GM21786 (cell line): ENCODE measurements around the gene RPLP2.

Source experiments
- ATAC-seq: cut with Tn5 transposase; IDR thresholded peaks from one replicate; pipeline ENCODE4 v1.9.1; 2021; ENCODE audit not compliant: unreplicated experiment

The RPLP2 gene

DNA sequence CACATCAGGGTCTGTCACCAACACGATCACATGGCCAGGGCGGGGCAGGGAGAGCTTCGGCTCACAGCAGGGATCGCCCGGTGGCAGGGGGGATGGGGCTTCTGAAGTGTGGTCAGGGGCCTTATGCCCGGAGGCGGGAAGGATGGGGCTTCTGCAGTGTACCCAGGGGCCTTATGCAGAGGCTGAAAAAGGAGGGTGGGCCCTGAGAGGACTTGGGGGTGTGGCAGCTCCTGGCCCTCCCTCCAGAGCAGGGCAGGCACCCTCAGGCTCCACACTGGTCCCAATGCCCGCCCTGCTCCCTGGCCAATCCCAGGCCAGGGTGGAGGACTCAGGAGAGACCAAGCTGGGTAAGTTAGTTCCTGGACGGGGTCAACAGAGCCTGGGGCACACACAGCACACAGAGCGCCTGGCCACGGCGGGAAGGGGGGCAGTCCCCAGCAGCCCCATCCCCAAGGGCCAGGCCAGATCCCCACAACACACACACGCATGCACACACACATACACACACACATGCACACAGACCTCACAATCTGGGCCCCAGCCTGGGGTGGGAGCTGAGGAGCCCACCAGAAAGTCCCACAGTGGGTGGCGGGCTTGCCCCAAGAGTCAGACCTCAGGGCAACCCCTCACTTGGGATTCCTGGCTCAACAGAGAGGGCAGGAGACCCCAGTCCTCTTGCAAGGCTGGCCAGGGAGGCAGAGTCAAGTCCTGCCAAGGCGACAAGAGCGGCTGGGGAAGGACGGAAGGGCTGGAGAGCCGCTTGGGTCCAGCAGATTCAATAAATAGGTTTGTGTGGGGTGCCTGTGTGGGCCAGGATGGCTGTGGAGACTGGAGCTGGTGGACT lies 18.8 kb upstream of the RPLP2 start:
- no peak for ATAC-seq

DNA sequence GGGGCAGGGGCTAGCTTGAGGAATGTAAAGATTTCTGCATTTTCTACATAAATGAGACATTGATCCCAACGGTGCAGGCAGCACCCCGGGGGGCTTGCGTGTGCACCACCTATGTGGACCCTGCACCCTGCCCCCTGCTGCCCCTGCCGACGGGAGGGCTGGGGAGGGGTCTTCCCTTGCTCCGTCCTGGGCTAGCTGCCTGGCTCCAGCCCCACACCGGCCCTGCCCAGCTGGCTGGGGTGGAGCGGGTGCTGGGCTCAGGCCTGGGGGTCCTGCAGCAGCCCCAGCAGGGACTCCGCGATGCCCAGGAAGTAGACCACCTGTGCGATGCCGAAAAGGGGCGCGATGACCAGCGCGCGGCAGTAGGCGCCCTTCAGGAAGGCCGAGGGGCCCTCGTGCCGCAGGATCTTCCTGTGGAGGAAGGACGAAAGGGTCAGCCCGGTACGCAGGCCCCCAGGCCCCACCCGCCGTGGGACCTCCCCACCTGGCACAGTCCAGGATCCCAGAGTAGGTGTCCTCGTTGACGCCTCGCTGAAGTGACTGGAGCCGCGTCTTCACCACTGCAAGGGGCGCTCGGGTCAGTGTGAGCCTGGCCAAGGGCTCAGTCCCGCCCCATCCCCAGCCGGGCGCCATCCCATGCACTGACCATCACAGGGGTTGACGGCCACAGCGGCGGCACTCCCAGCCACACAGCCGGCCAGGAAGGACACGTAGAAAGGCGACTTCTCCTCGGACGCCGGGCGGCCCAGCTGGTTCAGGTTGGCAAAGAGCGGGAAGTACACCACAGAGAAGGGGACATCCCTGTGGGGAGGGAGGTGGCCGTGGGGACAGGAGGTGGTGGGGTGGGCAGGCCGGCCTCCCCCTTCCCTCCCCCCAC lies 17.9 kb upstream of the RPLP2 start:
- ATAC-seq, result no peak

DNA sequence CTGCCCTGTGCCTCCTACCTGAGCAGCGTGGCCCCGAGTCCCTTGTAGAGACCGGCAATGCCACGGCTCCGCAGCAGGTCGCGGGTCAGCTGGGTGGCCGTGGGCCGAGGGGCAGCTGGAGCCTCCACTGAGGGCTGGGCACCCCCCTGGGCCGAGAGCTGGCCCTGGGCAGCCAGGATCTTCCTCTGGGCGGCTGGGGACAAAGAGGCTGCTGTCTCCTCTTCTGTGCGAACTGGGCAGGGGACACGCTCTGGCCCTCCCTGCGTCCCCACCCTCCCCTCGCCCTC lies 17.3 kb upstream of the RPLP2 start:
- ATAC-seq, result no peak

DNA sequence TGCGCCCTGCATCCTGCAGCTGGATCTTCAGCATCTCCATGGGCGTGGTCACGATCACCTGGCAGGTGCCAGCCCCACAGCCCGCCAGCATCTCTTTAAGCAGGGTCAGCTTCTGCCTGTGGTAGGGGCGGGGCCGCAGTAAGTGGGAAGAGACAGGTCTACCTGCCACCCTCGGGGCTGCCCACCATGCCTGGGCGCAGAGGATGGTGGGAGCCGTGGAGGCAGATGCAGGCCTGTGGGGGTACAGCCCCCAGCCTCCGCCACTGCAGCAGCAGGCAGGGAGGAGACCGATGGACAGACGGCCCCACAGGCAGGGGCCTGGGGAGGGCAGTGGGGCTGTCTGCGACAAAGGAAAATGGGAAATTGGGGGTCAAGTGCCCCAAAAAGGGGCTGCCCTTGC lies 16.9 kb upstream of the RPLP2 start:
- no peak for ATAC-seq

DNA sequence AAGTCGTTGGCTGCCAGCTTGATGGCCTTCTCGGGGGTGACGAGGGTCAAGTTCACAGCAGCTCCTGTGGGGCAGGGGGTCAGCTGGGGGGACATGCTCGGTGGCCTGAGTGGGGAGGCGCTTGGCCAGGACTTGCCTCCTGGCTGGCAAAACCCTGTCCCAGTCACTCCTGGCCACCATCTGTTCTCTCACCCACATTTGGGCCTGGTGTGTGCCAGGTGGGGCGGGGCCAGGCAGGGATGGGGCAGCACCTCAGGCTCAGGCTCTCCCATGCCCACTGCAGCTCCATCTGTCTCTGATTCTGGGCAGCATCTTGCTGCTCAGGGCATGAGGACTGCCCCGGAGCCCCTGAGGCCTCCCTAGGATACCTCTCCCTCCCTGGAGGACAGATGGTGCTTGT lies 16.2 kb upstream of the RPLP2 start:
- ATAC-seq, result no peak

DNA sequence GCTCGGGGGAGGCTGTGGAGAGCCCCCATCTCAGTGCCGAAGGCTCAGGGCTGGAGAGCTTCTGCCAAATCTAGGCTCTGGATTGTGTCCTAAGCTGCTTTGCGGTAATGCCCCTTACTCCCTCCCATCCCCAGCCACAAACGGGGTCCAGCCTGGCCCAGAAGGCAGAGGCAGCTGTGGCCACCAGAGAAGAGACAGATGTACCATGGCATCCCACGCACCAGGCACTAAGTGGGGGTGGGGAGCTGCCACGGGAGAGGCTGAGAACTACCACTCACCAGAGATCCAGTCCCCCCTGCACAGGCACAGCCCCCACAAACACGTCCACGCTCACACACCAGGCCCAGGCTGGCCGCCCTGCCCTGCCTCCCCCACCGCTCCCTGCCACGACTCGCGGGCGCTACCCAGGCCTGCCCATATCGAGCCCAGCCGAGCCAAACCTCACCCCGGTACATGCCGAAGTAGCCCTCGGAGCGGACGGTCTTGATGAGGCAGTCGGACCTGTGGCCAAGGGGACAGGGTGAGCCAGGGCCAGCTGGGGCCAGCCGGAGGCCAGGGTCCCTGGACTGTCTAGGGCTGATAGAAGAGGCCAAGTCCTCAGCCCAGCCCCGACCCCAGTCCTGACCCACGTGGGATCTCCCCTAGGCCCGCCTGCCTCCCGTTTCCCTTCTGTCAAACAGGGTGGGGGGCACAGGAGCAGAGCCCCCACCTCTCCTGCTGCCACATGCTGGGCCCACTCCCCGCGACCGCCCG lies 15.6 kb upstream of the RPLP2 start:
- ATAC-seq, result no peak

DNA sequence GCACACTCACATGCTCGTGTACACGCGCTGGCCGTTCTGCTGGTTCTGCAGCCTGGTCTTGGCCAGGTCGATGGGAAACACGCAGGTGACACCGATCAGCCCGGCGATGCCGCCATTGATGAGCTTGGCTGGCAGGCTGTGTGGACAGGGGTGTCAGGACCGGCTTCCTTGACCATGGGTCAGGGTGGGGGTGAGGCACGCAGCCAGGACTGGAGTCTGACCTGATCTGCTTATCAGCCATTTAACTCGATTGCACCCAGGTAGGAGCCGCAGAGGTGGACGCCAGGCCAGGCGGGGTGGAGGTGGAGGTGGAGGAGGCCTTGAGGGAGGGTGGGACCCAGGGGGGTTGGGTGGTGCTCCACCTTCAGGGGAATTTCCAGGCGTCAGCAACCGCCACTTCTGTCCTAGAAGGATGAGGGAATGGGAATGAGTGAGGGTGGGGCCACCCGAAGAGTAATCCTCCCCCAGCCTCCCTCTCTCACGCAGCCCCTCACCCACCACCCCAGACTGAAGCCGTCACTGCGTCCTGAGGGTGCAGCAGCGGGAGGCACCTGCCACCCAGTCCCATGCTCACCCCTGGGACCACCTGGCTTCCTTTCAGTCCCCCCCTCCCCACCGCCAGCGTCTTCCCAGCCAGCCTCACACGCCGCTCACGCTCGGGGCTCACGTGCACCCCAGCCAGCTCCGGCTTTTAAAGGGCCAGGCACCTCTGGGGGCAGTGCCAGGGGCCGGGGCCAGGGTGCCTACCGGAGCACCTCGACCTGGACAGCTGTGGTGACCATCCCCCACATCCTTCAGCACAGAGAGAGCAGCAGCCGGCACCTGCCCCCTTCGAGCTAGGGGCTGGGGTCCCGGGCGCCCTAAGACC lies 14.8 kb upstream of the RPLP2 start:
- no peak for ATAC-seq

DNA sequence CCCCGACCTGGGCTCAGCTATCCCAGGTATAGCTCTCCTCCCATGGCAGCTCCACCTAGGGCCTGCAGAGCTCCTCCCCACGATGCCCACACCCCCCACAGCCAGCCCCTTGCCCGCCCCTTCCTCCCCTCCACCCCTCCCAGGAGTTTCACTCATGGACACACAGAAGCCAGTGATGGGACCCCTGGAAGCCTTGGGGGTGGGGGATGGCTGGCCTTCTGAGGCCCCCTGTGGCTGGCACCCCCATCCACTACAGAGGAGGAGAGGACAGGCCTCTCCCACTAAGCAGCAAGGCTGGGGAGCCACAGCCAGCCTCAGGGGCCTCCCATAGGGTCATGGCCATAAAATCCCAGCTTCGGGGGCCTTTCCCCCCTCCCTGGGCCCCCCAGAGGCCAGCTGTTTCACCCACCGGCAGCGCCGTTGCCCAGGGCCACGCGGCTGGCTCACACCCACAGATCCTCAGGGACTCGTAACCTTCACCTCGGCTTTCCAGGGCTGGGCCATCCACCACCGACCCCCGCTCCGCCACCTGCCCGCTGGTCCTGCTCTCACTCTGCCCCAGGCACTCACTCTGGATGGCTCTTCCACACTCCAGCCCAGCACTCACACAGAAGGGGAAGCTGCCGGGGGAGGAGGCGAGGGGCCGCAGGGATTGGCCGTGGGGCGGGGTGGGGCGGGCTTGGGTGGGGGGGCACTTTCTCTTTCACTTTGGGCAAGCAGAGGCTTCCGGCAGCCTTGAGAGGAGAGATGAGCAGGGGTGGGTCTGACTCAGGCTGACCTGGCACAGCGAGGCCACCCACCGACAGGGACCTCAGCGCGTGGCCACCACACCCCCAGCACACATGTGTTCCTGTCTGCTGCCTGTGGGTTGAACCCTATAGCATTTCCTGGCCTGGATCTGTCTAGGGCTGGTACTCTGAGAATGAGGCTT lies 13.9 kb upstream of the RPLP2 start:
- ATAC-seq, result peak; percentile 38

DNA sequence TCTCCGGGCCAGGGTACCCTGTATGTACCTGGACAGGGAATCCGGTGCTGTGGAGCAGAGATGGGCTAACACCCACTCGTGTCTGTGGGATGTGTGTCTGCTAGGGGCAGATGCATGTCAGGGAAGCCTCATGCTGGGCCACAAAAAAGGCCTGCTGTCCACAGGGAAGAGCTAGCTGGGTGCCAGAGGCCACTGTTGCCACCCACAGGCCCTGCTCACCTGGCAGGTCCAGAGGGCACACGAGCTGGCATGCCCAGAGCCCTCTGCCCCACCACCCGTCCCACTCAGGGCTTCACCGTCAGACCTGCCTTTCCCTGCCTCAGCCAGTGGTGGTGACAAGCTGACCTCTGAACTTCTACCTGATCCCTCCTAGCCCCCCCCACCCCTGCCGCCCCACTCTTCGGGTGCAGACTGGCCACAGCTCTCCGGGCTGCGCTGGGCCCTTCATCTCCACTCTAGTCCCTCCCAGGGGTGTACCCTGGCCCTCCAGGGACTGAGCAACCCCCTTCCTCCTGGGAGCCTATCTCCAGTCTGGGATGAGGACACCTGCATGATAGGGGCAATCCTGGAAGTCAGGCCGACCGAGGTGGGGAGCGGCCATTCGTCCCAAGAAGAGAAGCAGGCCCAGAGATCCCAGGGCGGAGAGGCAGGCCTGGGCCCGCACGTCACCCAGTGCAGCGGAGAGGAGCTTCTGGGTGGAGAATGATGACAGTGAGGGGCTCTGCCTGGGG lies 13.0 kb upstream of the RPLP2 start:
- ATAC-seq, result no peak

DNA sequence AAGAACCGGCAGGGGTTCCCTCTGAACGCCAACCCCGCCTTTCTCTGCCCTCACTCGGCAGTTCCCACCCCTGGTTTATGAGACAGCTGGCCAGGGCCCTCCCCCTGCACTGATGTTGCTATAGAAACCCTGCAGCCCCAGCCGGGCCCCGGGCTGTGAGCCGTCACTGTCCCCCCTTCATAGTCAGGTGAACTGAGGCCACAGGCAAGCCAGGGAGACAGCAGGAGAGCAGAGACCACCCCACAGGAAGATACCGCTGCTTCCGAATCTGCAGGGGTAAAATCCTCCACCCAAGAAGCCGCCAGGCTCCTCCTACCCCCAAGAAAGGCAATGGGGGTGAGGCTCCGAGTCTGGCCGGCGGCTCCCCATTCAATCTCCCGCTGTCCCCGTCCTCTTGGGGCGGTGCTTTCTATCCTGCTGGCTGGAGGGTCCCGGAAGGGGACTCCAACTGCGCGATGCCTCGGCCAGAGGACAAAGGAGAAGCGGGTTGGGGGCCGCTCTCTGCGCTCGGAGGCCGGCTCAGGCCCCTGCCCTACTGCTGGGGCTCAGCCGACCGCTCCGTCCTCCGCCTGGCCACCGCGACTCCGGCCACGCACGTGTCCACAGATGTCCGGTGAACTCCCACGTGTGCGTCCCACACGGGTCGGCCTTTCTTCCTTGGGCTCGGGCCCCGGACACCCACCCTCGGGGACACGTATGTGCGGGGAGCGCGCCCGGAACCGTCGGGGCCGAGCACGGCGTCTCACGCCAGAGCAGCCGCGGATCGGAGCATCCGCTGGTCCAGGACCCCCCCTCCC lies 12.3 kb upstream of the RPLP2 start:
- ATAC-seq, result peak; percentile 56

DNA sequence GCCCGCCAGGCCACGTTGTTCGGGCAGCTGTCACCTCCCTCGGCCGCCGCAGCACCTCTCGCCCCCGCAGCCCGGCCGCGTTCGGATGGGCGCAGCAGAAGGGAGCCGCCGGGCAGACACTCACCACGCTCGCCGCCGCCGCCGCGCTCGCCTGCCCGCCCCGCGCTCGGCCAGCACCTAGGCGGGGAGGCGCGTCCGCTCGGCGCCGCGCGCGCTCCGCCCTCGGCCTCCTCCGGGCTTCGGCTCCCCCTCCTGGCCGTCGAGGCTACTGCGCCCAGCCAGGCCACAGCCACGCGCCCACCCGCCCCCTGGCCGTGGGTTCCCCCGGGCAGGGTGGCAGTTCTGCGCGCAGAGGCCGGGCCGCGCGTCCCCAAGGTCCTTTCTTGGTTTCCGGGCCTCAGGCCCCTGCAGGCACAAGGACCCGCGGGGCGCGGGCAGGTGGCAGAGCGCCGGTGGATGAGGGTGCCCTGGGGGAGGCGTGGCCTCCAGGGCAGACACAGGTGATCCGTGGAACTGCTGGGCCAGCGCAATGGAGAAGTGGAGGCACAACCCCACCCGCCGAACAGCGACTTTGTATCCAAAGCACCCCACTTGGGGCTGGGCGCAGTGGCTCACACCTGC lies 11.6 kb upstream of the RPLP2 start, which contains the start of gene SLC25A22:
SLC25A22 (minus strand) TSS at position 189 of the 621 bp plus-strand sequence. CDS start 3,275 bp downstream, outside the sequence.
- ATAC-seq, result peak; percentile 49

DNA sequence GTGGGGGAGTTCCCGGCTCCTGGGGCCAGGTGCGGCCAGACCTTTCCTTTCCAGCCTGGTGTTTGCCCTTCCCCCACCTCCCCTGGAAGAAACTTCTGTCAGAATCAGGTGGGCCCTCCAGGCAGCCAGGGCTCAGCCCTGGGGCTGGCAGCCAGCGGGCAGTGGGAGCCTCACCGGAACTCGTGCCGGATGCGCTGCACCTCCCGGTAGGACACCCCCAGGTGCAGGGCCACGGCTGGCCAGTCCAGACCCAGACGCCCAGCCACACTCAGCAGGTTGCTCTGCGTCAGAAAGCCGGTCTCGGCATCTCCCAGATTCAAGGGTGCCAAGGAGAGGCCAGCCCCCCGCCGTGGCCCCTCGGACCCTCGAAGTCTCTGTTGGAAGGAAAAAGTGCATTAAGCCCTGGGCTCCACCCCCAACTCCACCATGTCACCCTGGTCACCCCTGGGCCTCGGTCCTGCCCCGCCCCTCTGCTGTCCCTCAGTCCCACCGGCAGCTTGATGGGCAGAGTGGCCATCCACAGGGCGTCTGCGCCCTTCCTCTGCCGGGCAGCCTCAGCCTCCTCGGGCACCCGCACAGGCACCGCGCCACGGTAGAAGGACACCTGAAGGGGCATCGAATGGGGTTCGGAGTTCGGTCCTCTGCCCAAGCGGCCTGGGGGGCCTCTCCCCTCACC lies 10.0 kb upstream of the RPLP2 start:
- no peak for ATAC-seq

DNA sequence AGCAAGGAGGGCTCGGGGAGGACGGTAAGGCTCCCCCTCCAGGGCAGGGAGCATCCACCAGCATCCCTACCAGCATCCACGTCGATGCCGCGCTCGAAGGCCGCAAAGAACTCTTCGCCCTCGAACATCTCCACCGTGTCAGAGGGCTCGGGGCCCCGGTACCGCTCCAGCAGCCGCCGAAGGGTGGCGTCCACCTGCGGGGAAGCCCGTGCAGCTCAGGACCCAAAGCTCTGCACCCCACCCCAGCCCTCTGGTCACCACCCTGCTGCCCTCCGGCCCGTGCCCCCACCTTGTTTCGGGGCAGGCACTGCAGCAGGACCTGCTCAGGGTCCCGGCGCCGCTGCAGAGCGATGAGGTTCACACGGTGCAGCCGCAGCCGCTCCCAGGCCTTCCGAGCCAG lies 9.3 kb upstream of the RPLP2 start:
- ATAC-seq, result no peak

DNA sequence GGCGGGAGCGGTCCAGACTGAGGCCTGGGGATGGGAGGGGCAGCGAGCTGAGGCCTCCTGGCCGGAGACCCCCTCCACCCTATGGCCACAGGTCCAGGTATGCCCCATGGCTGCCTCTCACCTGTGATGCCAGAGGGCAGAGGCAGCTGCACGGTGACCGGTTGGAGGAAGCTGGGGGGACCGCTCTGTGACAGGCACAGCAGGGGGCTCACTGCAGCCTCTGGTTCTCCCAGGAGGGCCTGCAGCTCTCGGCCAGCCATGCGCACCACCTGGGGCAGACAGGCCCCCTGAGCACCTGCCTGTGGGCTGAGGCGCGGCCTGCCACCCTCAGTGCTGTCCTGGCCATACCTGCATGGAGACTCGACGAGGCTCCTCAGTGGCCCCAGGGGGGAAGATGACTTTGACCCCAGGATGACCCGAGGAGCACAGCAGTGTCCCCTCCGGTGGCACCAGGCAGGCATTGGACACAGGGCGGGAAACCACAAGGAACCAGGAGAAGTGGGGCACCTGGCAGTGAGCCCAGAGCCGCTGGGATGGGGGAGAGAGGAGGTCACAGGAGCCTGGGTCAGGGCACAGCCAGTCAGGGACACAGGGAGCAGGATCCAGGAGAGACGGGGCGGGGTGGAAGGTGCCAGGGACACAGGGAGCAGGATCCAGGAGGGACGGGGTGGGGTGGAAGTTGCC lies 8.5 kb upstream of the RPLP2 start:
- no peak for ATAC-seq

DNA sequence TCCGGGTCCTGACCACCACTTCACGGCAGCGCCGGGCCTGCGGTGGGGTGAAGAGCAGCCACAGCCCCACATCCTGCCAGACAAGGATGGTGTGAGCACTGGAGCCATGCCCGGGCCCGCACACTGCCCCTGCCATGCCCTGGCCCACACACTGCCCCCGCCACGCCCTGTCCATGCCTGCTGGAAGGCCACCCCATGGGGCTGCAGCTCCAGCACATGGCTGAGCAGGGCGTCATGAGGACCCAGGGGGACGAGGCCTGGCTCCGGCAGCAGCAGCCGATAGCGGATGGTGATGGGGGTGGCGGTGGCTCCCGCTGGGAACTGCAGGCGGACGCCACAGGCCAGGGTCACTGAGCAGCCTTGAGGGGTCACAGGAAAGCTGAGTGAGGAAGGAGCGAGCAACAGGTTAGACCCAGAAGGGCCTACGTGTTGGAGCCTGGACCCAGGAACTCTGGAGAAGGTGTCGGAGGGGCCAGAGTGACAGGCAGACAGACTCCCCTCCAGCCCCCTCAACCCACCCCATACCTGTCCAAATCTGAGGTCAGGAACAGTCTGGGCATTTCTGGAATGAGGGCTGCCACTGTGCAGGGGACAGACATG lies 7.6 kb upstream of the RPLP2 start:
- ATAC-seq, result no peak
